WTC11 (cell line): ENCODE results near the gene EHF. TPM values are rescaled to one million over a fixed set of nuclear protein-coding genes. Genes with fewer than 3 reads are reported as not detected.

Experiments
- ATAC-seq: fragments of 200-7000 bp; cut with Tn5 transposase; 2 replicates; pipeline ENCODE4 v1.10.0; 2021; ENCODE audit warnings: mild to moderate bottlenecking, moderate library complexity
- CTCF ChIA-PET: fragments of 300-600 bp; sonication (Branson Sonifier 250); formaldehyde crosslinking; loops from one replicate; lab custom pipeline; 2021; ENCODE audit warnings: antibody characterized with exemption; lab: Charles Lee
- POLR2A ChIA-PET: fragments of 350-600 bp; sonication (Branson Sonifier 250); formaldehyde crosslinking; loops from one replicate; lab custom pipeline; 2021; ENCODE audit warnings: antibody characterized with exemption; lab: Charles Lee
- DNase-seq: peaks from one replicate; pipeline ENCODE4 v3.0.0; 2021; ENCODE audit warnings: low spot score
- H3K27ac Mint-ChIP-seq: 2 replicates; pipeline ENCODE4 v1.8.0; 2021; ENCODE audit warnings: mixed read lengths
- H3K27me3 Mint-ChIP-seq: 2 replicates; pipeline ENCODE4 v1.8.0; 2021; ENCODE audit warnings: low read depth, mild to moderate bottlenecking, moderate library complexity, mixed read lengths
- H3K36me3 Mint-ChIP-seq: 2 replicates; pipeline ENCODE4 v1.8.0; 2021; ENCODE audit warnings: mixed read lengths
- H3K4me1 Mint-ChIP-seq: 2 replicates; pipeline ENCODE4 v1.8.0; 2022; ENCODE audit warnings: mixed read lengths
- H3K4me3 Mint-ChIP-seq: 2 replicates; pipeline ENCODE4 v1.8.0; 2021; ENCODE audit warnings: mild to moderate bottlenecking, moderate library complexity, mixed read lengths
- H3K9me3 Mint-ChIP-seq: 2 replicates; pipeline ENCODE4 v1.8.0; 2021; ENCODE audit warnings: mixed read lengths
- CBFB ChIP-seq: sonication (generic); formaldehyde crosslinking; IDR thresholded peaks from 2 replicates; pipeline ENCODE4 v1.8.1; 2022; ENCODE audit warnings: mild to moderate bottlenecking, low read depth, missing genetic modification reagents
- ELF4 ChIP-seq: sonication (generic); formaldehyde crosslinking; IDR thresholded peaks from 2 replicates; pipeline ENCODE4 v1.8.1; 2022; ENCODE audit warnings: low read depth, mild to moderate bottlenecking, moderate library complexity, missing genetic modification reagents
- FOXJ3 ChIP-seq: sonication (generic); formaldehyde crosslinking; IDR thresholded peaks from 2 replicates; pipeline ENCODE4 v1.9.0; 2021; ENCODE audit warnings: missing genetic modification reagents, mild to moderate bottlenecking, borderline replicate concordance
- FOXK1 ChIP-seq: sonication (generic); formaldehyde crosslinking; IDR thresholded peaks from 2 replicates; pipeline ENCODE4 v1.8.0; 2022; ENCODE audit warnings: mild to moderate bottlenecking, moderate library complexity, missing genetic modification reagents
- GRHL2 ChIP-seq: fragments of 250-450 bp; sonication (Bioruptor Pico); IDR thresholded peaks from 2 replicates; pipeline ENCODE4 v1.8.0; 2022; ENCODE audit warnings: mild to moderate bottlenecking, moderate library complexity; ENCODE audit not compliant: insufficient replicate concordance, severe bottlenecking
- NR2C2 ChIP-seq: sonication (generic); formaldehyde crosslinking; IDR thresholded peaks from 2 replicates; pipeline ENCODE4 v1.8.0; 2022; ENCODE audit warnings: mild to moderate bottlenecking, missing genetic modification reagents
- SMAD3 ChIP-seq: sonication (generic); formaldehyde crosslinking; IDR thresholded peaks from 2 replicates; pipeline ENCODE4 v1.8.0; 2022; ENCODE audit warnings: missing genetic modification reagents, mild to moderate bottlenecking, borderline replicate concordance
- SOX15 ChIP-seq: fragments of 250-450 bp; sonication (Bioruptor Pico); IDR thresholded peaks from 2 replicates; pipeline ENCODE4 v1.9.0; 2021; ENCODE audit warnings: mild to moderate bottlenecking
- SP1 ChIP-seq: sonication (generic); formaldehyde crosslinking; conservative IDR thresholded peaks from 2 replicates; pipeline ENCODE4 v1.8.1; 2022; ENCODE audit warnings: missing genetic modification reagents
- TCF7 ChIP-seq: sonication (generic); formaldehyde crosslinking; IDR thresholded peaks from 2 replicates; pipeline ENCODE4 v1.8.0; 2022; ENCODE audit warnings: mild to moderate bottlenecking, low read depth, missing genetic modification reagents, moderate library complexity
- TP53 ChIP-seq: sonication (generic); formaldehyde crosslinking; IDR thresholded peaks from 2 replicates; pipeline ENCODE4 v1.8.1; 2023; ENCODE audit warnings: mild to moderate bottlenecking, missing genetic modification reagents
- ZBTB21 ChIP-seq: sonication (generic); formaldehyde crosslinking; IDR thresholded peaks from 2 replicates; pipeline ENCODE4 v1.8.1; 2023; ENCODE audit warnings: mild to moderate bottlenecking, missing genetic modification reagents, borderline replicate concordance
- ZNF416 ChIP-seq: fragments of 250-450 bp; sonication (Bioruptor Pico); IDR thresholded peaks from 2 replicates; pipeline ENCODE4 v1.9.0; 2021; ENCODE audit warnings: mild to moderate bottlenecking, inconsistent platforms
- ZNF671 ChIP-seq: fragments of 250-450 bp; sonication (Bioruptor Pico); IDR thresholded peaks from 2 replicates; pipeline ENCODE4 v1.8.0; 2021; ENCODE audit warnings: mild to moderate bottlenecking
- total RNA-seq: library from RNA; stranded (reverse); gene quantifications from 3 replicates; pipeline ENCODE4 v1.2.3, GENCODE V29; 2021
- TF ChIP-seq, protein P1 (sequence below): fragments of 250-450 bp; sonication (Bioruptor Pico); IDR thresholded peaks from 2 replicates; pipeline ENCODE4 v1.8.0; 2021; ENCODE audit warnings: mild to moderate bottlenecking
- TF ChIP-seq, protein P2 (sequence below): sonication (generic); formaldehyde crosslinking; IDR thresholded peaks from 2 replicates; pipeline ENCODE4 v1.8.0; 2022; ENCODE audit warnings: mild to moderate bottlenecking, missing genetic modification reagents
- TF ChIP-seq, protein P3 (sequence below): fragments of 250-450 bp; sonication (Bioruptor Pico); conservative IDR thresholded peaks from 2 replicates; pipeline ENCODE4 v1.9.0; 2021; ENCODE audit warnings: mild to moderate bottlenecking
- TF ChIP-seq, protein P4 (sequence below): sonication (generic); formaldehyde crosslinking; IDR thresholded peaks from 2 replicates; pipeline ENCODE4 v1.8.0; 2023; ENCODE audit warnings: mild to moderate bottlenecking, missing genetic modification reagents
- TF ChIP-seq, protein P5 (sequence below): fragments of 200-600 bp; IDR thresholded peaks from 2 replicates; pipeline ENCODE4 v1.8.0; 2022; ENCODE audit warnings: antibody characterized with exemption
- TF ChIP-seq, protein P6 (sequence below): fragments of 250-450 bp; sonication (Bioruptor Pico); IDR thresholded peaks from 2 replicates; pipeline ENCODE4 v1.9.0; 2021; ENCODE audit warnings: mild to moderate bottlenecking

Gene EHF
- total RNA-seq, 1 experiment from 2014 or later: 0.46 TPM

DNA sequence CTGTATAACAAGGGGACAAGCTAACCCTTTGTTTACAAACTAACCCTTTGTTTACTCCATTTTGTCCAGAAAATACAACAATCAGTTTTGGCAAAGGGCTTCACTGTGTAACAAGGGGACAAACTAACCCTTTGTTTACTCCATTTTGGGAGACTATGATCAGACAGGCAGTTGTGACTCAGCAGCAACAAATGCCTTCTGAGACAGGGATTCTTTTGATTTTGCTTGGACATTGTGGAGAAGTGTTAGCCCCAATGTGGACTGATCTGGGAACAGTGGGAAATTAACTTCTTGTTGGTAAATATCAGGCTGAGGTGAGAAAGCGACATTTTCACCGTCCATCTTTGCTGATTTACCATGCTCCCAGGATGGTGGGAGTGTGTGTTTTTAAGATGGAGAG lies 983 bp downstream of the EHF start (continued):
- TF ChIP-seq, protein P1, sequence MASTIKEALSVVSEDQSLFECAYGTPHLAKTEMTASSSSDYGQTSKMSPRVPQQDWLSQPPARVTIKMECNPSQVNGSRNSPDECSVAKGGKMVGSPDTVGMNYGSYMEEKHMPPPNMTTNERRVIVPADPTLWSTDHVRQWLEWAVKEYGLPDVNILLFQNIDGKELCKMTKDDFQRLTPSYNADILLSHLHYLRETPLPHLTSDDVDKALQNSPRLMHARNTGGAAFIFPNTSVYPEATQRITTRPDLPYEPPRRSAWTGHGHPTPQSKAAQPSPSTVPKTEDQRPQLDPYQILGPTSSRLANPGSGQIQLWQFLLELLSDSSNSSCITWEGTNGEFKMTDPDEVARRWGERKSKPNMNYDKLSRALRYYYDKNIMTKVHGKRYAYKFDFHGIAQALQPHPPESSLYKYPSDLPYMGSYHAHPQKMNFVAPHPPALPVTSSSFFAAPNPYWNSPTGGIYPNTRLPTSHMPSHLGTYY: no peak
- no peak for TF ChIP-seq TCF7 (CRISPR knock-in tag)
- TF ChIP-seq GRHL2 (CRISPR knock-in tag): no peak
- TF ChIP-seq FOXJ3 (CRISPR knock-in tag): no peak
- no peak for TF ChIP-seq TP53
- TF ChIP-seq, all 79 proteins: peak for 0

DNA sequence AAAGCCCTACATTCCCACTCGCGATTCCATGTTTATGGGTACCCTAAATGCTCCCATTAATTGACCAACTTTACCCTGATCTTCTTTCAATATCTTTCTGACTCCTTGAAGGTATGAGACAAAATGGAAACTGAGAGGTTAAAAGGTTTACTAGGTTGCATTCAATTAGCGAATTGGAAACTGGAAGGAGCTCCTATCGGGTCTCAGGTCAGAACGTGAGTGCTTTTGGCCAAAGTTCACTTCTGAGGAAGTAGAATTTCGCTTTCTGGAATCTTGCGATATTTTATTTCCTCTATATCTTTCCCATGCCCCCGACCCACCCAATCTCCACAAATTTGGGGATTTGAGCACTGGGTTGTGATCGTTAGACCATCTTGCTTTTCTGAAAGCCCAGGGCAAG lies 2.6 kb downstream of the EHF start:
- Mint-ChIP-seq H3K27ac (no peak overlapping the region), H3K36me3 (no peaks in the 10 kb centered on the region), H3K4me1 (no peaks in the 10 kb centered on the region), H3K4me3 (no peak overlapping the region), H3K9me3 (no peaks in the 10 kb centered on the region), H3K27me3 (no peaks in the 10 kb centered on the region; the same call in 1 of the 2 replicates)
- no peak for ATAC-seq
- POLR2A ChIA-PET: no interaction called here
- no peak for DNase-seq
- CTCF ChIA-PET: no interaction called here
- no peak for TF ChIP-seq ELF4
- TF ChIP-seq, protein P2, sequence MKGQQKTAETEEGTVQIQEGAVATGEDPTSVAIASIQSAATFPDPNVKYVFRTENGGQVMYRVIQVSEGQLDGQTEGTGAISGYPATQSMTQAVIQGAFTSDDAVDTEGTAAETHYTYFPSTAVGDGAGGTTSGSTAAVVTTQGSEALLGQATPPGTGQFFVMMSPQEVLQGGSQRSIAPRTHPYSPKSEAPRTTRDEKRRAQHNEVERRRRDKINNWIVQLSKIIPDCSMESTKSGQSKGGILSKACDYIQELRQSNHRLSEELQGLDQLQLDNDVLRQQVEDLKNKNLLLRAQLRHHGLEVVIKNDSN (CRISPR knock-in tag): no peak
- no peak for TF ChIP-seq SMAD3
- TF ChIP-seq, protein P3, sequence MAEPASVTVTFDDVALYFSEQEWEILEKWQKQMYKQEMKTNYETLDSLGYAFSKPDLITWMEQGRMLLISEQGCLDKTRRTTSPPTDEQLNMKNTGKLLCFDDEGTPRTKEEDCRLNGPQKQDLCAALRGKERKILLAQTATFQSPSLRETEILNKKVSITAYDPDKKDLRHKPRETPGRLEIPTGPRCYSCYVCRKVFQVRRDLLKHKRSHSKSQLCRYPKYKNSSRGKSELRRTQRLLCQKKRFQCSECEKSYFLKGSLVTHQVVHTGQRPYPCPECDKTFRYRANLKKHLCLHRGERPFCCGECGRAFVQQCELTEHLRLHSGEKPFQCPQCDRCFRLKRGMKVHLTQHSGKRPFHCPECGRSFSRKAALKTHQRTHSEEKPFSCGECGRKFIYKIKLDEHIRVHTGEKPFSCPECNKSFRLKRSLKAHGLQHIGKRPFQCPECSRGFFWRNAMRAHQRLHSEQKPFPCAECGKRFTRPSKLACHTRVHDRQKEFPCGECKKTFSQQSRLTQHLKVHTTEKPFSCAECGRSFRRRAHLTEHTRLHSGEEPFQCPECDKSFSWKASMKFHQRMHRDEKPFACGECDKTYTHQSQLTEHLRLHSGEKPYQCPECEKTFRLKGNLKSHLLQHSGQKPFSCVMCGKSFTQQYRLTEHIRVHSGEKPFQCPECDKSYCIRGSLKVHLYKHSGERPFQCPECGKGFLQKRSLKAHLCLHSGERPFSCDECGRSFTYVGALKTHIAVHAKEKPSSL (CRISPR knock-in tag): no peak
- no peak for TF ChIP-seq SP1 (CRISPR knock-in tag)
- TF ChIP-seq ZNF416 (CRISPR knock-in tag): no peak
- TF ChIP-seq NR2C2: no peak
- TF ChIP-seq ZBTB21 (CRISPR knock-in tag): no peak
- no peak for TF ChIP-seq FOXK1 (CRISPR knock-in tag)
- TF ChIP-seq ZNF671 (CRISPR knock-in tag): no peak
- TF ChIP-seq, protein P4, sequence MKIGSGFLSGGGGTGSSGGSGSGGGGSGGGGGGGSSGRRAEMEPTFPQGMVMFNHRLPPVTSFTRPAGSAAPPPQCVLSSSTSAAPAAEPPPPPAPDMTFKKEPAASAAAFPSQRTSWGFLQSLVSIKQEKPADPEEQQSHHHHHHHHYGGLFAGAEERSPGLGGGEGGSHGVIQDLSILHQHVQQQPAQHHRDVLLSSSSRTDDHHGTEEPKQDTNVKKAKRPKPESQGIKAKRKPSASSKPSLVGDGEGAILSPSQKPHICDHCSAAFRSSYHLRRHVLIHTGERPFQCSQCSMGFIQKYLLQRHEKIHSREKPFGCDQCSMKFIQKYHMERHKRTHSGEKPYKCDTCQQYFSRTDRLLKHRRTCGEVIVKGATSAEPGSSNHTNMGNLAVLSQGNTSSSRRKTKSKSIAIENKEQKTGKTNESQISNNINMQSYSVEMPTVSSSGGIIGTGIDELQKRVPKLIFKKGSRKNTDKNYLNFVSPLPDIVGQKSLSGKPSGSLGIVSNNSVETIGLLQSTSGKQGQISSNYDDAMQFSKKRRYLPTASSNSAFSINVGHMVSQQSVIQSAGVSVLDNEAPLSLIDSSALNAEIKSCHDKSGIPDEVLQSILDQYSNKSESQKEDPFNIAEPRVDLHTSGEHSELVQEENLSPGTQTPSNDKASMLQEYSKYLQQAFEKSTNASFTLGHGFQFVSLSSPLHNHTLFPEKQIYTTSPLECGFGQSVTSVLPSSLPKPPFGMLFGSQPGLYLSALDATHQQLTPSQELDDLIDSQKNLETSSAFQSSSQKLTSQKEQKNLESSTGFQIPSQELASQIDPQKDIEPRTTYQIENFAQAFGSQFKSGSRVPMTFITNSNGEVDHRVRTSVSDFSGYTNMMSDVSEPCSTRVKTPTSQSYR (CRISPR knock-in tag): no peak

DNA sequence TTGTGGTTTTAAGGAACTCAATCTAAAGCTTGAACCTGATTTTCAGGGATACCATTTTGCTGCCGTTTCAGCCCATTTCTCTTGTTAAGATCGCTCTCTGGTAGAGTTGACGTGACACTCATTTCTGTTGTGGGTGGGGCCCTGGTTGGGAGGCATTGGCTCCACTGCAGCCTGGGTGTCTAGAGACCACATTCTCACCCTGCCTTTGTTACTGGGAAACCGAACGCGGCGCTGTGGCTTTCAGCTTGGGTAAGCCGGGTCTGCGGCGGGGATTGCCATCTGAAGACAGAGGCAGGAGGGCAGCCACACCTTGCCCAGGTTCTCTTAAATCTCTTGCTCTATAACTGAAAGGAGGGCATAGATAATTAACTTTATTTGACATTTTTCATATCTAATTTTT lies 3.2 kb downstream of the EHF start:
- Mint-ChIP-seq H3K9me3 (no peaks in the 10 kb centered on the region), H3K27me3 (no peaks in the 10 kb centered on the region; the same call in 1 of the 2 replicates), H3K36me3 (no peaks in the 10 kb centered on the region), H3K4me1 (no peaks in the 10 kb centered on the region), H3K27ac (no peak overlapping the region), H3K4me3 (no peak overlapping the region)
- DNase-seq: no peak
- TF ChIP-seq, protein P5, sequence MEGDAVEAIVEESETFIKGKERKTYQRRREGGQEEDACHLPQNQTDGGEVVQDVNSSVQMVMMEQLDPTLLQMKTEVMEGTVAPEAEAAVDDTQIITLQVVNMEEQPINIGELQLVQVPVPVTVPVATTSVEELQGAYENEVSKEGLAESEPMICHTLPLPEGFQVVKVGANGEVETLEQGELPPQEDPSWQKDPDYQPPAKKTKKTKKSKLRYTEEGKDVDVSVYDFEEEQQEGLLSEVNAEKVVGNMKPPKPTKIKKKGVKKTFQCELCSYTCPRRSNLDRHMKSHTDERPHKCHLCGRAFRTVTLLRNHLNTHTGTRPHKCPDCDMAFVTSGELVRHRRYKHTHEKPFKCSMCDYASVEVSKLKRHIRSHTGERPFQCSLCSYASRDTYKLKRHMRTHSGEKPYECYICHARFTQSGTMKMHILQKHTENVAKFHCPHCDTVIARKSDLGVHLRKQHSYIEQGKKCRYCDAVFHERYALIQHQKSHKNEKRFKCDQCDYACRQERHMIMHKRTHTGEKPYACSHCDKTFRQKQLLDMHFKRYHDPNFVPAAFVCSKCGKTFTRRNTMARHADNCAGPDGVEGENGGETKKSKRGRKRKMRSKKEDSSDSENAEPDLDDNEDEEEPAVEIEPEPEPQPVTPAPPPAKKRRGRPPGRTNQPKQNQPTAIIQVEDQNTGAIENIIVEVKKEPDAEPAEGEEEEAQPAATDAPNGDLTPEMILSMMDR: no peak
- no peak for TF ChIP-seq ZNF416 (CRISPR knock-in tag)
- no peak for TF ChIP-seq CBFB (CRISPR knock-in tag)
- TF ChIP-seq, protein P4 (CRISPR knock-in tag): no peak
- TF ChIP-seq, protein P6, sequence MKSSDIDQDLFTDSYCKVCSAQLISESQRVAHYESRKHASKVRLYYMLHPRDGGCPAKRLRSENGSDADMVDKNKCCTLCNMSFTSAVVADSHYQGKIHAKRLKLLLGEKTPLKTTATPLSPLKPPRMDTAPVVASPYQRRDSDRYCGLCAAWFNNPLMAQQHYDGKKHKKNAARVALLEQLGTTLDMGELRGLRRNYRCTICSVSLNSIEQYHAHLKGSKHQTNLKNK: no peak
- TF ChIP-seq SOX15: no peak
- no peak for TF ChIP-seq TCF7 (CRISPR knock-in tag)
- POLR2A ChIA-PET: no interaction called here
- CTCF ChIA-PET: no interaction called here
- ATAC-seq: no peak
